GM19467 (cell line): Measurements from ENCODE around the gene RMI2.

Source experiments
- ATAC-seq: cut with Tn5 transposase; IDR thresholded peaks from one replicate; pipeline ENCODE4 v1.9.1; 2021; ENCODE audit warnings: mild to moderate bottlenecking, moderate library complexity; ENCODE audit not compliant: unreplicated experiment

The RMI2 gene

DNA sequence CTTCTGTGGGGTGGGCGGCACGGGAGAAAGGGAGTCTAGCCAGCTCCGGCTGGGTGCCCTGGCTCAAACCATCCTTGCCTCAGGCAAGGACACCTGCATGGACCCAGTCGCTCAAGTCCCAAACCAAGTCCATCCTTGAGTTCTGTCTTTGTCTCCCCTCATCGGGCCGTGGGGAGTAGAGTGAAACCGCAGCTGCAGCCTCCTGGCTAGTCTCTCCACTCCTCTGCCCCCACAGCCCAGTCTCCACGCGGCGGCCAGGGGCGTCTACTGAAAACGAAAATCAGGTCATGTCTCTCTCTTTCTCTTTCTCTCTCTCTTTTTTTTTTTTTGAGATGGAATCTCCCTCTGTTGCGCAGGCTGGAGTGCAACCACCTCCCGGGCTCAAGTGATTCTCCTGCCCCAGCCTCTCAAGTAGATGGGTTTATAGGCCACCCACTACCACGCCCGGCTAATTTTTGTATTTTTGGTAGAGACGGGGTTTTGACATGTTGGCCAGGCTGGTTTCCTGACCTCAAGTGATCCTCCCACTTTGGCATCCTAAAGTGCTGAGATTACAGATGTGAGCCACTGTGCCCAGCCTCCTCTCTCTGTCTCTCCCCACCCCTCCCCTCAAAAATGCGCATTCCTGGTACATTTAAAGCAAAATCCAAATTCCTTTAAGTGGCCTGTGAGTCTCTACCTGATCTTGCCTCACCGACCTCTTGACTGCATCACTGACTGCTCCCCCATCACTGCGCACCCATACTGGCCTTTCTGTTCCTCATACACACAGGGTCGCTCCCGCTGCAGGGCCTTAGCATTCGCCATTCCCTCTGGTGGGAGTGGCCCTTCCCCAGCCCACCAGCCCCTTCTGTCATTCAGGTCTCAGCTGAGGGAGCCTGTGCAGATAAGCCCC, 17.7 kb upstream of the RMI2 start:
- ATAC-seq, result no peak

DNA sequence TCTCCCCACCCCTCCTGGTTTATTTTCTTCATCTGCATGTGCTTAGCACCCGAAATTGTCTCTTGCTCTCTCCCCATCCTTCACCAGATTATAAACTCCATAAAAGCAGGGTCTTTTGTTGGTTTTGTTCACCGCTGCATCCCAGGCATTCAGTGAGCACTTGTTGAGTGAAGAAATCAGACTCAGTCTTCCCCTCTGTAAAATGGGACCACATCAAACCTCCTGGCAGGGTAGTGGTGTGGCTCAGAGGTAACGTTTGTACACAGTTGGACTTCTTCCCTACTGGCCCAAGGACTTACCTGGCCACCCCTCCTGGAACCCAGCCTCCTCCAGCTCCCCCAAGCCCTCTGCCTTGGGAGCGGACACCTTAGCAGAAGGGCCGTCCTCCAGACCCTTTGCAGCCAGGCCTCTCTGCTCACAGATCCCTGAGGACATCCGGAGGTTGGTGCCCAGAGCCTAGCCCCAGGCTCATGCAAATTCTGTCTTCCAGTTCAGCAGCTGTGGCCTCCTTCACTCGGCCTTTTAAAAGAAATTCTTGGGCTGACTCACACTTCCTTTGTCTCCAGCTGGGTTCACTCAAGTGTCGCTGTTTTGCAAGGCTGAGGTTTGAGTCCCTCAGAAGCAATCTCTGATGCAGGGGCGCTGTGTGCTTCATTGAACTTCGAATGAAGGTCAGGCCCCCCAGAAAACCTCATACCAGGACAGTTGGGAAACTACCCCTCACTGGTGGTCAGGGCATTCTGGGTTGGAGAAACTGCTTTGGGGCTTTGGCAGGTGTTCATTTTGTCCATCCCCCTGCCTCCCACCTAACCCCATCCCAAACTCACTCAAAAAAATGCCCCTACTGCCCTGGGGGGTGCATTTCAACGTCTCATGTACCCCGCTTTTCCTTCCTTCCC, 16.8 kb upstream of the RMI2 start:
- ATAC-seq, result peak; percentile 66

DNA sequence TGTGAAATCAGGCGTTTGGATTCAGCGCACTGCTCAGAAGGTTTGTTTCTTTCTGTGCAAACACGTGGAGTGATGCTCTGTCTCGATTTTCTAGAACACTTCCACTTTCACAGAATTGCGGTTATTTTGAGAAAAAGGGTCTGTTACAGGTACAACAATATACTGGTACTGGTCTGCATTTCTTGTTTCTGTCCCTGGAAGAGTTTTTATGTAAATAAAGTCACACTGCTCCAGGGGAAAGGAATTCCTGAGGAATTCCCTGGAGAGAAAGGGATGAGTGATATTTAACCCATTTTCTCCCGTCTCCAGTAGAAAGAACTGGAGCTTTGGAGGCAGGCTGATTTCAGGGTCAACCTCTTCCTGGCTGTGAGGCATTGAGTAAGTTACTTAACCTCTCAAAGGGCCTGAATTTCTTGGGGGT, 16.2 kb upstream of the RMI2 start:
- ATAC-seq, result peak; percentile 13

DNA sequence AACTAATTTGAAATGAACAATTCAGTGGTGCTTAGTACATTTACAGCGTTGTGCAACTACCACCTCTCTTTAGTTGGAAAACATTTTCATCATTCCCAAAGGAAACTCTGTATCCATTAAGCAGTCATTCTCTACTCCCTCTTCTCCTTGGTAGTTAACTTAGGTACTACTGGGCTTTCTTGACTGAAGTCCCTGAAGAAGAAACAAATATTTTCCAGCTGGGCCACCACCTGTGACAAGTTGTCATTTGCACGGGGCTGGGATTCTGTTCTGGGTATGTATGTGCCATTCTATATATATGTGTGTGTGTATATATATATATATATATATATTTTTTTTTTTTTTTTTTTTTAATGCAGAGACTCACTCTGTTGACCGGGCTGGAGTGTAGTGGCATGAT, 15.4 kb upstream of the RMI2 start:
- ATAC-seq, result no peak

DNA sequence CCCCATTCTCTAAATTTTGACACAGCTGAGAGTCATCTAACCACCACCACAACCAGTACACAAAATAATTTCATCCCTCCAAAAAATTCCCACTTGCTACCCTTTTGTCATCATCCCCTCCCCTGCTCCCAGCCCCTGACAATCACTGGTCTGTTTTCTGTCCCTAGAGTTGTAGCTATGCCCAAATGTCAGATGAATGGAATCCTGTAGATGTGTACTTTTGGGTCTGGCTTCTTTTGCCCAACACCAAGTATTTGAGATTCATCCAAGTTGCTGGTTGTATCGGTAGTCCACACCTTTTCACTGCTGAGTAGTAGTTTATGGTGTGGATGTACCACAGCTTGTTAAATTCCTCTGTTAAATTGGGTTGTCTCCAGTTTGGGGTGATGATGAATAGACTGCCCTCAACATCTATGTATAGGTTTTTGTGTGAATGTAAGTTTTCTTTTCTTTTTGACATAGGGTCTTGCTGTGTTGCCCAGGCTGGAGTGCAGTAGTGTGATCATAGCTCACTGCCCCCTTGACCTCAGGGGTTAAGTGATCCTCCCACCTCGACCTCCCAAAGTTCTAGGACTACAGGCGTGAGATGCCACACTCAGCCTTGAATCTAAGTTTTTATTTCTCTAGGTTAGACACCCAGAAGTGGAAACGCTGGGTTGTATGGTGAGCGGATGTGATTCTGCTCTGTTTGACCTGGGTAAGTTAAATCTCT, 14.6 kb upstream of the RMI2 start:
- ATAC-seq, result no peak

DNA sequence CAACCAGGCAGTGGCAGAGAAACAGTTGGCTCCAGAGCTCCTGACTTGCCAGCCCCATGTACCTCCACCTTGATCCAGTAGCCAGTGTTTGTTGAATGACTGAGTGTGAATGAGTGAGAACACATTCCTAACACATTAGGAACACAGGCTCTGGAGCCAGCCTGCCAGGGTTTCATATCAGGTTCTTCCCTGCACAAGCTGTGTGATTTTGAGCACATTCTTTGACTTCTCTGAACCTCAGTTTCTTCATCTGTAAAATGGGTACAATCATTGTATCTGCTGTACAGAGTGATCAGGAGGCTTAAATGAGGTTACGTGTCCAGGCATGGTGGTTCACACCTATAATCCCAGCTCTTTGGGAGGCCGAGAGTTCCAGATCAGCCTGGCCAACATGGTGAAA, 13.3 kb upstream of the RMI2 start:
- no peak for ATAC-seq

DNA sequence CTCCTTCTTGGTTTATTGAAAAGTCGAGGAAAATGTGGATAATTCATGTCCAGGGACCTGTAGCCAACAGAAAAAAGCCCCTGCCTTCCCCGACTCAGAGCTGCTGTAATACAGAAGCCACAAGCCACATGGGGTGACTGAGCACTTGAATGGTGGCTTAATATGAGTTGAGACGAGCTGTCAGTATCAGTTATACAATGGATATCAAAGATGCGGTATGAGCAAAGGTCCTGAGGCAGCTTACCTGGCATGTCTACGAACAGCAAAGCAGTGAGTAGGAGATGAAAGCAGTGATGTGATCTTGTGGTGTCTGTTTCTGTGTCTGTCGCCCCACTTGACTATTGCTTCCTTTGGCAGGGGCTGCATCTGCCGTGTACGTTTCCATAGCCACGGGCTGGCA, 12.2 kb upstream of the RMI2 start:
- no peak for ATAC-seq

DNA sequence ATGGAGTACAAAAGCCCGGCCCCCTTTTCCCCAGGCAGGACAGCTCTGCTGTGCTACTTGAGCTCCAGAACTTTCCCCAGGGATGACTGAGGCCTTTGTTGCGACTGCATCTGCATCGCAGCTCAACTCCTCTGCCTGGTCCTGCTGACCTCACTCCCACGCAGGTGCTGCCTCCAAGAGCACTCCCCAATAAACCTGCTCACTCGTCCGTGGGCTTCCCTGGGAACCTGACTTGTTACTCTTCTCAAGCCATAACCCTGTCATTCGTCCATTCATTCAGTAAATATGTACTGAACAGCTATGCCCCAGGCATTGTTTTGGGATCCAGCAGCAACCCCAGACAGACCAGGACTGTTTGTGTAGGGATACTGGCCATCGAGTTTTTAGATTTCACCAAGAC, 11.6 kb upstream of the RMI2 start:
- ATAC-seq, result no peak

DNA sequence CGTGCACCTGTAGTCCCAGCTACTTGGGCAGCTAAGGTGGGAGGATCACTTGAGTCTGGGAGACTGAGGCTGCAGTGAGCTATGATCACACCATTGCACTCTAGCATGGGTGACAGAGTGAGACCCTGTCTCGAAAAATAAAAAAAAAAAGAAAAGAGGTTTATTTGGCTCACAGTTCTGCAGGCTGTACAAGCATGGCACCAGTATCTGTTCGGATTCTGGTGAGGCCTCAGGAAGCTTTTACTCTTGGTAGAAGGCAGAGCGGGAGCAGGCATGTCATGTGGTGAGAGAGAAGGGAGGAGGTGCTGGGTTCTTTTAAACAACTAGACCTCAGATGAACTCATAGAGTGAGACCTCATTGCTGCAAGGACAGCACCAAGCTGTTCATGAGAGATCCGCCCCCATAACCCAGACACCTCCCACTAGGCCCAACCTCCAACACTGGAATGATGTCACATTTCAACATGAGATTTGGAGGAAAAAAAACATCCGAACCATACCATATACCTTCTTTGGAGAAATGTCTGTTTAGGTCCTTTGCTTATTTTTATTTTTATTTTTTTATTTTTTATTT, 10.3 kb upstream of the RMI2 start:
- no peak for ATAC-seq

DNA sequence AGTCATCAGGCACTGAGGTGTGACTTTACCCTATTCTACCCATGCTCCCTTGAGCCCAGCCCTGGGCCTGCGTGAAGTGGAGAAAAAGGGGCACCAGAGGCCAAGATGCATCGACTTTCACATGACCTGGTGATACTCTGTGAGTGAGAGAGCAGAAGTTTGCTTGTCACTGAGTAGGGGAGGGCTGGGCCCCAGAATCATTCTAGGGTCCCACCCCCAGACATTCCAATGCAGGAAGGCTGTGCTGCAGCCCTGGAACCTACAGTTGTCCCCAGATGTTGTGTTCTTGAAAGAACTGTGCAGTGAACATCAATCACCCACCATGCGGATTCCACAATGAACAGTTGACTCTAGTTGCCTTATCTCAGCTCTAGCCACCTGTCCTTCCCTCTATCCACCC, 6.2 kb upstream of the RMI2 start:
- no peak for ATAC-seq

DNA sequence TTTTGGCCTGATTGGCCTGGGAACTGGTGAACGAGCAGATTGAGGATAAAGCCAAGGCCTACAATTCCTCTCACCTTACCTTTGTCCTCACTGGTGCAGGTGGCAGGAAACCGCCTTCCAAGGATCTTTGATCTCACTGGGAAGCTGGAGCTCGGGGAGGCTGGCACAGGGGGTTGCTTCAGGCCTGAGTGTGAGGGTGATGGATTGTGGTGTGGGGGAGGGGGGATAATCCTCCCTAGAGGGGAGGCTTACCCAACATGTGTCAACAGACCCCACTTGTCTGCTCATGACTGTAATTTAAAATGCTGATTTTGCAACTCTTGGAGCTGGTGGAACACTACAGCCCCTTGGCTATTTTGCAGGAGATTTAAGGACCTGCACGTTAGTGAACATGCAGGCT, 4.5 kb upstream of the RMI2 start:
- ATAC-seq, result no peak

DNA sequence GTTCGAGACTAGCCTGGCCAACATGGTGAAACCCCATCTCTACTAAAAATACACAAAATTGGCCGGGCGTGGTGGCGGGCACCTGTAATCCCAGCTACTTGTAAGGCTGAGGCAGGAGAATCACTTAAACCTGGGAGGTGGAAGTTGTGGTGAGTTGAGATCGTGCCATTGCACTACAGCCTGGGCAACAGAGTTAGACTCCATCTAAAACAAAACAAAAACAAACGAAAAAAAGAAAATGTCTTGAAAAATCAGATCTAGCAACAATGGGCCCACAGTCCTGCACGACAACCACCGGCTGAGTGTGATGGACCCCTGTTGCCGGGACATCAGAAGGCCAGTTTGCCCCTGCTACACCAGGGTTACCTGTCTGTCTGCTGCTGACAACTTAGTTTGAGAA, 3.9 kb upstream of the RMI2 start:
- ATAC-seq, result no peak

DNA sequence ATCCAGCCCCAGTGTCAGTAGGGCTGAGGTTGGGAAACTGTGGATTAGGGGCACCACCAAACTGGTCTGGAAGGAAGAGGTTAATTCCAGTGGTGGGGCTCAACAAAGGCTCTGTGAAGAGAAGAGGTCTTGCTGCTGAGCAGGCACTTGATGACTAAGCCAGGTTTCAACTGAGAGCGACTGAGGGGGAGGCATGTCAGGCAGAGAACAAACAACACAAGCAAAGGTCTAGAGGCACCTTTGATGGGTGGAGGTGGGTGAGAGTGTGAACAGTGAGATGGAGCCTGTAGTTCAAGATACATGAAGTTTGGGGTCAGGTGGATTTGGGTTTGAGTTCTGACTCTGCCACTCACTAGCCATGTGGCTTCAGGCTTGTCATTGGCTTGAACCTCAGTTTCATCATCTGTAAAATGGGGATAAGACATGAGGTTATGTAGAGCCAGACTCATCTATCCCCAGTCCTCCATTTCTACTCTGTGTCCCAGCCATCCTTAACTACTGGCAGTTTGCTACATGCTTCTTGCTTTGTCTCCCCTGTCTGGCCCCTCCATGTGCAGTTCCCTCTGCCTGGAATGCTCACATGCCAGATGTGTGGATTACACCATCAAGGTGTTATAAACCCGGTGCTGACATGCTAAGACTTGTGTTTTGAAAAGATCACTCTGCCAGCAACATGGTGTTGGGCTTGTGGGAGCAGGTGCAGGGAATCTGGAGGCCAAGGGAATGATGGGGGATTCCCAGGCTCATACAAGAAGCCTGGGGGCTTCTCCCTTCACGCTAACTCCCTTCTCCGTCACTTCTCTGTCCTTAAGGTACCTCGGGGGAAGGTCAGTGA, 3.0 kb upstream of the RMI2 start:
- no peak for ATAC-seq

DNA sequence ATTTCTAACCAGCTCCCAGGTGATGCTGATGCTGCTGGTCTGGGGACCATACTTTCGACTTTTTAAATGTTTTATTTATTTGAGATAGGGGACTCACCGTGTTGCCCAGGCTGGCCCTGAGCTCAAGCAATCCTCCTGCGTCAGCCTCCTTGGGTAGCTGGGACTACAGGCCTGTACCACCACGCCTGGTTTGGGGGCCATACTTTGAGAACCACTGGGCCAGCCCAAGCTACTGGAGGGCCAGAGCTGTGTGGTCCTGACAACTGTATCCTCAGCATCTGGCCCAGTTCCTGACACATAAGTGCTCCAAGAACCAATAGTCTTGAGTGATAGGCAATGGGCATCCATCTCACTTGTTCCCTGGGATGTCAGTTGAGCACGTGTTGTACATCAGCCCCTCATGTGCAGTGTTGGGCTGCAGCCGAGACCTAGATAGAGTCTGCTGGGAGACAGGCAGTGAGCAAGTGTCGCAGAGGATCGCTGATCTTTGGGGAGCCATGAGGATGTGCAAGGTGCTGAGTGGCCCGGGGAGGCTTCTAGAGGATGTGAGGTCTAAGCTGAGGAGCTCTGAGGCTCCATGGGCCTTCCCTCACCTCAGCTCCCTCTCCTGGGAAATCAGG, 1.6 kb downstream of the RMI2 start:
- no peak for ATAC-seq

DNA sequence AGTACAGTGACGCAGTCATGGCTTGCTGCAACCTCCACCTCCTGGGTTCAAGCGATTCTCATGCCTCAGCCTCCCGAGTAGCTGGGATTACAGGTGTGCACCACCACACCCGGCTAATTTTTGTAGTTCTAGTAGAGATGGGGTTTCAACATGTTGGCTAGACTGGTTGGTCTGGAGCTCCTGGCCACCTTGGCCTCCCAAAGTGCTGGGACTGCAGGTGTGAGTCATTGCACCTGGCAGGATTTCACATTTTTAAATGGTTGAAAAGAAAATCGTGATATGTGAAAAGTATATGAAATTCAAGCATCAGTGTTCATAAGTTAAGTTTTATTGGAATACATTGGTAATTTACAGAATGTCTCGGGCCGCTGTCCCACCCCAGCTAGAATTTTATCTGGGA, 2.6 kb downstream of the RMI2 start:
- ATAC-seq, result no peak

DNA sequence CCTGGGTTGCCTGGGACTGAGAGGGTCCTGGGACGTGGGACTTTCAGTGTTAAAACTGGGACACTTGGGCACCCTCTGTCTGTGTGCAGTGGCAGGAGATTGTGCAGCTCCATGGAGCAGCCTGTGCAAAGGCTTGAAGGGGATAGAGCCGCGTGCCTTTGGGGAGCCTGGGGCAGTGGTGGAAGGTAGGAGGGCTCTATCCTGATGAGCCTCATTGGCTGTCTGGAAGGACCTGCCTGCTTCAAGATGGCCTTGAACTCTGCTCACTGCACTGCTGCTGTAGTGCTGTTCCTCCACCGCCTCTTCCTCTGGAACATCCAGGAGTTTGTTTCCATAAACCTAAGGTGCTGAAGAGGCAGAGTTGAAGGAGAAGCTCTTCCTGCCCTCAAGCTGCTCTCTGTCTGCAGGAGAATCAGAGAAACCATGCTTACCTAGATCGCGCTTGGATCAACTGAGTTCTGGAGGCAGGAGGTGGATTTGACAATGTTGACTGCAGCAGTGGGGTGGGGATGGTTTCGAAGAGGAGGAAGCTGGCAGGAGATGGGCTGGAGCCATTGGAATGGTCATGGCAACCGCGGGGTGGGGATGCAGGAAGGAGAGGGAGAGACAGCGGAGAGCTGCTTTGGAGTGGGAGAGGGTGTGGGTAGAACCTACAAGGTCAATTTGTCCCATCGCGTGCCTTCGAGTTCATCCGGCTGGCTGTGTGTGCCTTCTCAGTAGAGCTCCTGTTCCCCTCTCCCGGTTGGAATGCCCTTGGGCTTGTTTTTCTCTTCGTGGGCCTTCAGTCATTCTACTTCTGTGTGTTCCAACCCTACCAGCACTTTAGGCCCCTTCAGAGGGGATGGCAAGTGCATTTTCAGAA, 3.7 kb downstream of the RMI2 start:
- ATAC-seq, result no peak

DNA sequence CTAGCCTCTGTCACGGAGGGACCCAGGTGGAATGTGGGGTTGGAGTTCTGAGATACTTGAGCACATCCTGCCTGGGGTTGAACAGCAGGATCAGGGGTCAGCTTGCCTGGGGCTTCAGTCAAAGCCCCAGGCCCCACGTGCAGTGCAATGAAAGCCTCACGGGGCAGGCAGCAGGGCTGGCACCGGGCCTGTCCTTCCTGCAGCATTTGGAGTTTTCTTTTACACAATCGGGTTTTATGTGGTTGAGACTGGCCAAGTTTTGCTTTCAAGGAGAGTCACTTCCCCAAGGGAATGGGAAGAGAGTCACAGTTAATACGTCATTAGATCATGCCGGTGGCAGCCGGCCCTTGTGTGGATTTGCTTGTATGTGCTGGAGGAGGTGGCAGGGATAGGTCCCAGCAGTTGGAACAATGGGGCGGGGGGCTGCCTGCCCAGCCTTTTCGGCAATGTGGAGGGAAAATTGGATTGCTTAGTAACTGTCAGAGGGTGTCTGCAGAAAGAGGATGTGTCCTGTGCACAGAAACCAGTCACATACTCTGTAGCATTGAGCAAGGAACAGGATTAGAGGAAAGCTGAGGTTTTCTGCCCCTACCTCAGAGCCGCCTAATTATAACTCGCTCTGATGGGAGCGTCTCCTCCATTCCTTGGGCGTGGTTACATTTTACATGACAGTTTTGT, 4.5 kb downstream of the RMI2 start:
- no peak for ATAC-seq

DNA sequence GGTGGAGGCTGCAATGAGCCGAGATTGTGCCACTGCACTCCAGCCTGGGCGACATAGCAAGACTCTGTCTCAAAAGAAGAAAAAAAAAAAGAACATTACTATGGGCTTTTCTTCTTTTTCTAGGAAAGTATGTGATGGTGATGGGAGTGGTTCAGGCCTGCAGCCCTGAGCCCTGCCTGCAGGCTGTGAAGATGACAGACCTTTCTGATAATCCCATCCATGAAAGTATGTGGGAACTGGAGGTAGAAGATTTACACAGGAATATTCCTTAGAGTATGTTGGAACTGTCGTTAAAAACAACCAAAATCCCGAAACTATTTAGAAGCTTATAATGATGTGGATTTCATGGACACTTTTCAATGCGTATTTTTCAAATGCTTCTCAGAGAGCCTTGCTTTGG, 5.3 kb downstream of the RMI2 start:
- no peak for ATAC-seq
